ENCODE results near the gene DCXR.

- no peak for TF ChIP-seq GATA2 (IDR thresholded peaks at IDR 0.05; ENCODE audit: low read depth, low read length)
- no peak for TF ChIP-seq GATA3 (IDR thresholded peaks at IDR 0.05; ENCODE audit: low read depth, low read length)
Observed at GRCh38 chr17:81999587-81999975, 37.9 kb downstream of the DCXR start.
